ENCODE data around the gene TTC39B.
"Not testable (repeated sequence)": the region's sequence is repeated elsewhere in the genome, so short reads cannot be mapped to it uniquely, and the experiment has no call there.

TTC39B gene

DNA sequence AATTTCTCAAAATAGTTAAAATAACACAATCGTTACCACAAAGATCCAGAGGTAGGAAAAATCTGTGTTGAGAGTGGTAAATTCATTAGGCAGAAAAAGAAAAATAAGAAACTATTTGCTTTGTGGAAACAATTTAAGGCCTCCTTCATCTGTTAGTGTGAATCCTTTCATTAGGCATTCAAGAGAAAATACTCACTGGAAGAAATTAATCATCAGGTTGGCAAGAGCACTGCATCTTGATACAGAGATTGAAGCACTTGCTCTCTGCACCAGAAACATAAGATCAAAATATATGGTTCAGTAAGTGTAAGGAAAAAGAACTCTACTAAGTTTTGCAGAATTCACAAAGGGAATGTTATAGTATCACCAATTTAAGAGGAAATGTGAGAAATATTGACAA is 44.4 kb downstream of the TTC39B start:
- no peak for DNase-seq

DNA sequence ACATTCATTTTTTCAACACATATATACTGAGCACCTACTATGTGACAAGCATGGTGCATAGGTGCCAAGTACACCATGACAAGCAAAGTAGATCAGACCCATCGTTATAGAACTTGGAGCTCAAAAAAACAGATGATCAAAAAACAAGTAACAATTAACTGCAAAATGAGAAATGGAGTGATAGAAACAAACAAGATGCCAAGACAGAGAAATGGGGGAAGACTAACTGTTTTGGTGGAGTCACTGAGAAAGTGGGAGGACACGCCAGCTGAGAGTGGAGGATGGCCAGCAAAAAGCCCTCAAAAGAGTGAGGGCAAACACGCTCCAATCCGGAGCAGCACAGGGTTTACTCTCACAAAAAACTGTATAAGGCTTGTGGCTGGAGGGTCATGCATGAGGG is 50.6 kb downstream of the TTC39B start:
- DNase-seq: no peak

DNA sequence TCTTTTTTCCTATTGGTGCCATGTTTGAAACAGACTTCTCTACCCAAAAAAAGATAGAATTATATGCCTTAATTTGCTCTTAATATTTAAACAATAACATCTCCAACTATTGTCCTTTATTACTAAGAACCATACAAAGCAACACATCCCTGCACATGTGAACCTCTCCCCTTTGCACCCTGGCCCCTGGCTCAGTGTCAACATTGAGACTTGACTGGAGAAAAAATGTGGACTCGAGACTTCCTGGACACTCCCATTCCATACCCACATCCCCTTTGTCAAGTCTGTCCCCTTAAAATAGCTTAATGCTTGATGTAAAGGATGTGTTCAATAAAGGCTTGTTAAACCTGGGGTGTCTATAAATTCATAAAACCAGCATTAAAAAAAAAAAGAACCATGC is 53.2 kb downstream of the TTC39B start:
- DNase-seq: no peak

DNA sequence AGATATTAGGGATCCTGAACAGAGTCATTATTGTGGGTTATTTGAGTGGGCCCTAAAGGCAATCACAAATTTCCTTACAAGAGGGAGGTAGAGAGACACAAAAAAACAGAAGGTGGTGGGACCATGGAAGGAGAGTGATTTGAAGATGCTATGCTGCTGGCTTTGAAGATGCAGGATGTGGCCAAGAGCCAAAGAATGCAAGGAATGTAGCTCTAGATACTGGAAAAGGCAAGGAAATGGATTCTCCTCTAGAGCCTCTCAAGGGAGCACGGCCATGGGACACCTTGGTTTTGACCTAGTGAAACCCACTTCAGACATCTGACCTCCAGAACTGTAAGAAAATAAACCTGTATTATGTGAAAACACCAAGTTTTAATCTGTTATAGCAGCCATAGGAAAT is 53.8 kb downstream of the TTC39B start:
- DNase-seq: no peak

DNA sequence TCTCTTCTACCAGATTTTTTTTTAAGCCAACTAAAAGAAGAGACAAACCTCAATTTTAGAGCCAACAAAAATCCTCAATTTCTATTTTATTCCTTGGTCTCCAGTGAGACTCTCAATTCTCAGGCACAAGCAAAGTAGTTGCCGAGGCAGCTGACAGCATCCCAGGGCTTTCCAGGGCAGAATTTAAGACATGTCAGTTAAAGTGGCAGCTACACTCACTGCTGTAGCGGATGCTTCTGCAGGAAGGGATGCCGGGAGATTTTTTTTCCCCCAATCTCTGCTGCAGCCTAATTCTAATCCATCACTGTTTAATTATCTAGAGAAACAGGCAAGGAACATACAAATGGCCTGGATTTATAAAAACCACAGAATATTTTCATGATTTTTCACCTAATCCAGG is 57.0 kb downstream of the TTC39B start:
- no peak for DNase-seq

DNA sequence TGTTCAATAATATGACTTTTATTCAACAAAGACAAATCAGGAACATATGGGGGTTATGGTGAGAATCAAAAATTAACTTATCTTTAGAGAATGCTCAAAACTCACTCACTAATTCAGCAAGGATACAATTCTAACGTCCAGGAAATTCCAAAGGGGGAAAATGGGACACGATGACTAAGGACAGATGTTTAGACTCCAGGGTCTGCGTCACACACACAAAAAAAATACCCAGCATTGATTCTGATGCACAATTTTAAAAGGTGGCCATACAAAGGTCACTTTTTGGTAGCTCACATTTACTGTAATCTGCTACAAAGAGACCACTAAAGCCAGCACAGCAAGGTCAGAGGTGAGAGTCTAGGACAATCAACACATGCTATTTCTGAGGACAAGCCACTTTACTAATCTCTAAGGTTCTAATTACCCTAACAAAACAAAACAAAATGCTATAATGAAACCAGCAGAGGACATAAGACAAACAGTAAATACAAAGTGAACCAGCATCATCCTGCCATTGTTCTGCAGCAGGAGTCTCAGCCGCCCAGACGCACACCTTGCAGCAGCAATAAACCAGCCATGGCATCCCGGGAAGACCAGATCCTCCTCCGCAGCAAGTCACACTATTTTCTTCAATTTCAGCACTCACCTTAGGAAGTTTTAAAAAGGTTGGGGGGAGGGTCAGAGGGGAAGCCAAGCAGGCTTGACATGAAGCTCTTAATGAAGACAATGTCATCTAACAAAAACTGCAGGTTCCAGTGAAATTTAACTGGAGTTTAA is 57.8 kb downstream of the TTC39B start:
- no peak for DNase-seq

DNA sequence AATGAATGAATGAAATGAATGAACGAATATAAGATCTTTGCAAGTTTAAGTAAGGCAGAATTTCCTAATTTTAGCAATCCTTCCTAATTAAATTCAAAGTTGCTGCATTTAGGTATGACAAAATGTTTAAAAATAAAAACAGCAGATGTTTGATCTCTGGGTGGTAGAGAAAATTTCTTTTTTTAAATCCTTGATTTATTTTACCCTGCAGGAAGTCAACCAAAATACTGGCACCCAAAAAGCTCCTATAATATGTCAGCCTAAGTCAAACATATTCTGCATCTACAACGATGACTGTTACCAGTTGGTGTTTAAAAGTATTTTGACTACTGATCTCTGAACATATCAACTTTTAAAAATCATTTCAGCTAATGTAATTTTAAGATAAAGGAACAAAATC is 58.4 kb downstream of the TTC39B start:
- no peak for DNase-seq

DNA sequence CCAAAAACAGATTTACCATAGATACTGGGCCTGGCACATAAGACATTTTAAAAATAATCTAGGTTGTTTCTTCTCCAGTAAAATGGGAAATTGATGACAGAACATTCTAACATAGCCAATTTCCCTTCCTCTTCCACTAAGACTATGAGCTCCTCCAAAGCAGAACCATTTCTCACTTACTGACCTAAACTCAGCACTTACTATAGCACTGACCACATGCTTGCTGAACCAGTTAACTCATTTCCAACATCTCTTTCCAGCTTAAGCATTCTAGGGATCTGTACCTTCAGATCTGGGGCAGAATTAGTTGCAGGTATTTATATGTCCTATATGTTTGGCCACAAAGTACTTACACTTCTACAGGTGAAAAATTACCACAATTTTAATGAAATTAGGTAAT is 58.9 kb downstream of the TTC39B start:
- DNase-seq: no peak

DNA sequence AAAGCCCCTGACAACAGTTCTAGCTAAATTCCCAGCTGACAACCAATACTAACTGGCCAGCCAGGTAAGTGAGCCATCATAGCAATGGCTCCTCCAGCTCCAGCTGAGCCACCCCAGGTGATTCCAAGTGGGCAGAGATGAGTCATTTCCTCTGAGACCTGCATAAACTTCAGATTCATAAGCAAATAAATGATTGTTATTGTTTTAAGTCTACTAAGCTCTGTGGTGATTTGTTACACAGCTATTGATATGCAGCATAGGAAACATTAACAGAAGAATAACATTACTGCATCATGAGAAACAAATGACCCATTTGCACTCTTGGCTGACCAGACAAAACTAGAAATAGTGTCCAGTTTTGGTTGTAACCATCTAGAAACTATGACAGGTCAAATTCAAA is 60.3 kb downstream of the TTC39B start:
- no peak for DNase-seq

DNA sequence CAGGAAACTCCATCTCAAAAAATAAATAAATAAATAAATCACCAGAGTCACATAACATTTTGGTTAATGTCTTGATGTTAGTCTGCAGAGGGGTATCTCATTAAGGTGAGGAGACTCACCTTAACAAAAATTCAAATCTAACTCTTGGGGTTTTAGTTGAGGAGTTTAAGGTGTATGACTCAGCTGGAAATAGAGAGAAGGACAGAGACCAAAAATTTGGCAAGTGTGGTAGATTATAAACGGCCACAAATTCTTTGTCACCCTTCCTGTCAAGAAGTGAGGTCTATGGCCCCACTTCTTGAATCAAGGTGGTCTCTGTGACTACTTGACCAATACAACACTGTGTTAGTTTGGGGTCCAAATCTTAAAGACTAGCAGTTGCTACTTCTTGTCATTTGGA is 60.8 kb downstream of the TTC39B start:
- DNase-seq: no peak

DNA sequence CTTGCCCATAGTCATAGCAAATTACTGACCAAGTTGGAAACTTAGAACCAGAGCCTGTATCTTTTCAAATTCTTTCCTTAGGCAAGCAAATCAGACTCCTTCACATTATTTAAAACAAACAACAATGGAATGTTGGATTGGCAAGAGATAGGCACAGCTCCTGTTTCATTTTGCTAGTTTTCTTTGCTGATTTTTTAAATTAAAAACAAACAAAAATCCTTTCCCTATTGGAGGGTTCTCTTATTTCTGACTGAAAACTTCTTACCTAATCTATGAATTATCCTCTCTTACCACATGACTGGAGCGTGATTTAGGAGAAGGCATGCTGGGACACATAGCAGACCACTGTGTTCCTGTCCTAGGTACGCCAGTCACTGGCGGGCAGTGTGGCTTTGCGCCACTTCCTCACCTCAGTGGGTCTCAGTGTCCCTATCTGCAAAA is 63.0 kb downstream of the TTC39B start:
- no peak for DNase-seq

DNA sequence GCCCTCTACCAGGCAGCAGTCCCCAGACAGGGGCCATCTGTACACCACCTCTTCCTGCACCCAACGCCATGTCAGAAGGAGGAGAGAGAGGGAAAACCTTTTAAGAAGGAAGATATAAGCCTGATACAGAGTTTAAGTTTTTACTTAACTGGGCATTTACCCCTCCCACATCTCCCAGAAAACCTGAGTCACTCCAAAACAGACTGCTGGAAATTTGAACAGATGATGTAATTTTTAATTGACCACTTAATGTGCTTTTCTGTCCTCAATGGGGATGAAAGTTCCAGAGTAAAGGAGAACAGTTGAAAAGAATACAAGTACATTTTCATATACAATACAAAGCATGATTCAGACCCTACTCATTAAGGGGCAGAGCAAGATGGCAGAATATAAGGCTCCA is 63.9 kb downstream of the TTC39B start:
- no peak for DNase-seq

DNA sequence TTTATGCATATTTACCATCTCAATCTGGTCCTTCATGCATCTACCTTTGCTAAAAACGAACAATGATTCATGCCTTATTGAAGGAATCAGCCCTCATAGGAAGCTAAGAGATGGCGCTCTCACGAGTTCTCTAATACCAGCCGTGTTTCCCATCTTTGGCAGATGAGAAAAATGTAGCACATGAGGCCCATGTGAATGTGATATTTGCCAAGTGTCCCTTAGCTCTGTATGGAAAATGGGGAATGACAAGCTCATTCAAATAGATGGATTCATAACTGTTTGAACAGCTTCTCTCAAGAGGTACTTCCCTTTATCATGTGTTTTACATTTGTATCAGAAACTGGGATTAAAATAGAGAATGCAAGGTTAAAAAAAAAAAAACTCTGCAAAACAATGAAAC is 66.1 kb downstream of the TTC39B start:
- DNase-seq: no peak

DNA sequence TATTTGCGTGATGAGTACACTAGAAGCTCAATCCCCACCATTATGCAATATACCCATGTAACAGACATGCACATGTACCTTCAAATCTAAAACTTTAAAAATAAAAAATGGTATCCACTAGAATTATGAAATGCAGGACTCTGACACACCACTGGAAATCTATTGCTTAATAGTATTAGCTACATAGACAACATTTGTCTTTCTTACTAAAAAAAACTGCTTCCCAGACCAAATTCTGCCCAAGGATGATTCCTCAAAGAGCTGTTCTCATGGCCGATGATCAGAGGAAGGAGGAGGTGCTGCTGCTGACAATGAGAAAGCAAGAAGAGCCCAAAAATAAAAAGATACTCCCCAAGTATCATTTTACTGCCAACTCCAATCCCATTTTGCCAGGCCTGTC is 67.2 kb downstream of the TTC39B start:
- no peak for DNase-seq

DNA sequence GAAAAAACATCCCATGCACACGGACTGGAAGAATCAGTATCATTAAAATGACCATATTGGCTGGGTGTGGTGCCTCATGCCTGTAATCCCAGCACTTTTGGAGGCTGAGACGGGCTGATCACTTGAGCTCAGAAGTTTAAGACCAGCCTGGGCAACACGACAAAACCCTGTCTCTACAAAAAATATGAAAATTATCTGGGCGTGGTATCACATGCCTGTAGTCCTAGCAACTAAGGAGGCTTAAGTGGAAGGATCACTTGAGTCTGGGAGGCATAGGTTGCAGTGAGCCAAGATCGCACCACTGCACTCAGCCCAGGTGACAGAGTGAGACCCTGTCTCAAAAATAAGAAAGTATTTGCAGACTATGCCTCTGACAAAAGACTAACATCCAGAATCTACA is 68.4 kb downstream of the TTC39B start:
- DNase-seq: no peak

DNA sequence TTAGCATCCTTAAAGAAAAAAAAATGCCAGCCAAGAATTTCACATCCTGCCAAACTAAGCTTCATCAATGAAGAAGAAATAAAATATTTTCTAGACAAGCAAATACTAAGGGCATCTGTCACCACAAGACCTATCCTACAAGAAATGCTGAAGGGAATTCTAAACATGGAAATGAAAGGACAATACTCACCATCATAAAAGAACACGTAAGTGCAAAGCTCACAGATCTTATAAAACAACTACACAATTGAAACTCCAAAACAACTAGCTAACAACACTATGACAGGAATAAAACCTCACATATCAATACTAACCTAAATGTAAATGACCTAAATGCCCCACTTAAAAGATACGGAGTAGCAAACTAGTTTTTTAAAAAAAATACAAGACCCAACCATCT is 71.4 kb downstream of the TTC39B start:
- DNase-seq: no peak

DNA sequence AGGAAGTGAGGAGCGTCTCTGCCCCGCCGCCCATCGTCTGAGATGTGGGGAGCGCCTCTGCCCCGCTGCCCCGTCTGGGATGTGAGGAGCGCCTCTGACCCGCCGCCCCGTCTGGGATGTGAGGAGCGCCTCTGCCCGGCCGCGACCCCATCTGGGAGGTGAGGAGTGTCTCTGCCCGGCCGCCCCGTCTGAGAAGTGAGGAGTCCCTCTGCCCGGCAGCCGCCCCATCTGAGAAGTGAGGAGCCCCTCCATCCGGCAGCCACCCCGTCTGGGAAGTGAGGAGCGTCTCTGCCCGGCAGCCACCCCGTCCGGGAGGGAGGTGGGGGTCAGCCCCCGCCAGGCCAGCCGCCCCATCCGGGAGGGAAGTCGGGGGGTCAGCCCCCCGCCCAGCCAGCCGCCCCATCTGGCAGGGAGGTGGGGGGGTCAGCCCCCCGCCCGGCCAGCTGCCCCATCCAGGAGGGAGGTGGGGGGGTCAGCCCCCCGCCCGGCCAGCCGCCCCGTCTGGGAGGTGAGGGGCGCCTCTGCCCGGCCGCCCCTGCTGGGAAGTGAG is 73.0 kb downstream of the TTC39B start:
- DNase-seq: peak; percentile 15

DNA sequence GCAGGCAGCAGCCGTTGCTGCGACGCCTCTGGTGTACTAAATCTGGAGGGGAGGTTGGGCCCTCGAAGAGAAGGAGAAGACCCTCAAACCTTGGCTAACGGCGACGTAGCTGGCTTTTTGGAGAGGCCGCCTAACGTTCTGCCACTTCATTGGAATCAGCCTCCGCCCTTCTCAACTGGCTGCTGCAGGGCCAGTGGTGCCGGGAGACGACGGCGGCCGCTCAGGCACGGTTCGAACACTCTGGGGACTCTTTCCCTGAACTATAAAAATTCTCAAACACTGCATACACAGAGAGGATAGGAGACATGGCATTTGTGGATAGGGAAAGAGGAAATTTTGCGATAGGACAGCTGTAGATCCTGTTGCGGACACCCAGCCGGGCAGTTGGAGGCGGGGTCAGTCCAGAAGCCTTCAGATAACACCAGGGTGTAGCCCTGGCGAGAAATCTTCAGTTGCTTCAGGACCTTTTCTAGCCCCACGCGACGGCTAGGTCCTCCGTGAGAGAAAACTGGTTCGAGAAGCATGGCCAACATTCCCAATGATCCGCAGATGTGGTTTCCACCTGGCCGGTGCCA is 74.2 kb downstream of the TTC39B start:
- DNase-seq: not testable (repeated sequence)

DNA sequence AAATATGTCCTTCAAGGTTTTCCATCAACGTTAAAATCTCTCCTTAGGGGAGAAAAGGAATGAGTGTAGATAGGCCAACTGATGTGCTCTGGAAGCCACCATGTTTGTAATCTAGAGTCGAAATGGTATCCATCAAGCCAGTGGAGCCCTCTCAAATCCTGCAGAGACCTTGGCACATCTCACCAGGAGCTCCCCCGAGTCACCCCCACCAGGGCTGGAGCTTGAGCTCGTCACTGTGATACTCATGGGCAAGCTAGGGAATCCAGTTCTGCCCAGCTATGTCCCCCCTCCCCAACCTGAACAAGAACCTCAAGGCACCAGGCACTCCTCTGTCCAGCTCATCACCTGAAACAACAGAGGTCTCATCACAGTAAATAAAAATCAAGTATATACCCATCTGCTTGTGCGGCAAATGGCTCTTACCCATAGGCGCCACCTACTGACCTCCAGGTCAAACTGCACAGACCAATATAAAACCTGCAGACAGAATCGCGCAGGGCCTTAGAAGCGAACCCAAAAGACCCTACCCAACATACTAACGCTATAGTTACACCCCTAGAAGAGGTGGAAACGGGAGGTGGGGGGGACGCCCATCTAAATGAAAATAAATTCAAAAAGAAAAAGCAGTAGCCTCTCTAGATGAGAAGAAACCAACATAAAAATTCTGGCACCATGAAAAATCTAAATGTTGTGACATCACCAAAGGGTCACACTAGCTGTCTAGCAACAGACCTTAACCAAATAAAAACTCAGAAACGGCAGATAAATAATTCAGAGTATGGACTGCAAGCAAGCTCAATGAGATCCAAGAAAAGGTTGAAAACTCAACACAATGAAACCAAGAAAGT is 75.0 kb downstream of the TTC39B start:
- no peak for DNase-seq

DNA sequence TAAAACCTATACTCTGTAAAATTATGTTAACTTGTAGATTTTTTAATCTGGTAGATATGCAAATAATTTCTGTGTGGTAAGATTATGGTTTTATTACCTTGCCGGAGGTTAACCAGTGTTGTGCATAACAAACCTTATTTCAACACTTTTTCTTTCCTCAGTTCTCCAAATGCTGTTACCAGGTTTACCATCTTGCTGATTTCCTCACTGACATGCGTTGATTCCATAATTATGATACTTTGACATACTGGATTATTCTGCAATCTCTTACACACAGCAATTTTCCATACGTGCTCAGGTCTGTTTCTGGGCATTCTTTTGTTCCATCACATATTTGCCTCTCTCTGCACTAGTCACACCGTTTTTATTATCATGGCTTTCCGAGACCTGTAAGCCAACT is 77.6 kb downstream of the TTC39B start:
- DNase-seq: no peak

DNA sequence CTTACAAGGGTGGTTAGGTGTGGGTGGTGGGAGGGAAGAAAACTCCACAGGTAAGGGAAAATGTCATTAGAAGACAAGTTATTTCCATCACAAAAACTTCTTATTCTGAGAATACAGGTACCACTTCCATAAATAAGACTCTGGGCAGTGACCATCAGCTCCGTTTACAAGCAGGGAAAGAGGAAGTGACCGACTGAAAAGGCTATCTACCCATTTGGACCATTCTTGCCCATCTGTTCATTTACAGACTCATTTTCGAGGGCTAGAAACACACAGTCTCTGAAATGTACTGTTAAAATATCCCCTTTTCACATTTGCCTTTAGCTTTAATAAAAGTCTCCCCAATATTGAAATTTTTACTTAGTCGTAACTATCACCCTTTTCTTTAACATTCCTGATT is 79.5 kb downstream of the TTC39B start:
- DNase-seq: no peak

DNA sequence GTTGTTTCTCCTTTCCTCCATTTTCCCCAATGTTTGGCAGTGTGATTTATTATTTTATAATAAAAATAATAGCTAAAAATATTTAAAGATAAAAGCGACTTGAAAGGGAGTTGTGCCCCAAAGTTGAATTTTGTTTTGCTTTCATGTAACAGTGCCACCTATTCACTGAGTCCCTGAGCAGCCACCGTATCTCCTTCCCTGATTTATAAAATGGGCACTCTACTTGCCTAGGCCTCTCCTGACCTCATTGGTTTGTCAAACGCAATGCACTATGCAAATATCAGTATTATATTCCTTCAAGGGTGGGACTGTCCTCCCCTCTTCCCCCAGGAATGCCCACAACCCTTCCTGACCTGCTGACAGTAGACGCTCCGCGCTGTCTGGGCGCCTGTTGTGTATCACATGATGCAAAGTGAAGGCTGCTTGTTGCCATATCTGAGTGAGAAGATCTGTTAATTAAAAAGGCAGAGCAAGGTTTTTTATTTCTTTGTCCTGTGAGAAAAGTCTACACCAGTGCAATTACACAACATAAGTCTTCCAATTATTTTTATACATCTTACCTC is 81.4 kb downstream of the TTC39B start:
- no peak for DNase-seq

DNA sequence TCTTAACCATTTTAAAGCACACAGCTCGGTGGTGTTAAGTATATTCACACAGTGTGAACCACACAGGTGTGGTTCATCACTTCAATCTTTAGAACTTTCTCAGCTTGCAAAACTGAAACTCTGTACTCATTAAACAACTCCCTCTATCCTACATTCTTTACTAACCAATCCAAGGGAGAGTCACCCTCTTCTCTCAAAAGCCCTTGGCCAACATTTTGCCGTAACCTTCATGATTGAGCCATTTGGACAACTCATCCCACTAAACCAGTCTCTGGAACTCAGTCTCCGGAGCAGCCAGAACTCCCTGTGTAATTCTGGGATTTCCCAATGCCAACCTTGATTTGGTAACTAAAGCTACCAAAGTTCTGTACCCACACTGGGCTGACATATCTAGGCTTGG is 84.7 kb downstream of the TTC39B start:
- DNase-seq: no peak
